Tibial artery (tissue), 4 donors: Measurements from ENCODE around the gene DNER.

ENCODE experiments used
- DNase-seq, 2 donors: peaks; one replicate each; pipeline ENCODE4 v3.0.0-alpha.2; 2019
- H3K27ac ChIP-seq, 2 donors: fragments of 200-600 bp; sonication (generic) in 1 of 2; 1 replicate in 1 of 2; 2 replicates in 1 of 2; pipeline ENCODE4 v1.5.1; 2018 to 2019; ENCODE audit warnings: mild to moderate bottlenecking in 1 of 2
- H3K27me3 ChIP-seq, 2 donors: fragments of 200-600 bp; sonication (generic) in 1 of 2; one replicate each; pipeline versions ENCODE4 v1.5.1 to v1.6.0; 2016 to 2019
- H3K36me3 ChIP-seq, 3 donors: fragments of 200-600 bp; sonication (generic) in 2 of 3; one replicate each; pipeline ENCODE4 v1.5.1; 2016 to 2019; ENCODE audit warnings: mild to moderate bottlenecking in 2 of 3
- H3K4me1 ChIP-seq, 4 donors: fragments of 200-600 bp; sonication (generic) in 2 of 4; 1 replicate in 3 of 4; 2 replicates in 1 of 4; pipeline ENCODE4 v1.5.1; 2016 to 2019
- H3K4me3 ChIP-seq, 2 donors: fragments of 200-600 bp; sonication (generic) in 1 of 2; 1 replicate in 1 of 2; 2 replicates in 1 of 2; pipeline ENCODE4 v1.5.1; 2018 to 2019; ENCODE audit warnings: mild to moderate bottlenecking in 2 of 2
- H3K9me3 ChIP-seq, 3 donors: fragments of 200-600 bp; sonication (generic) in 1 of 3; one replicate each; pipeline ENCODE4 v1.5.1; 2016 to 2019
- intact Hi-C: fragments of 100-400 bp; cut with DNase I; formaldehyde crosslinking; loops from one replicate; pipeline ENCODE4 v1.15.0; 2023; ENCODE audit warnings: low total_unique reads
- TF ChIP-seq, protein P1 (sequence below), 2 experiments: fragments of 200-600 bp in 1 of 2; fragments of 450-650 bp in 1 of 2; IDR thresholded peaks; one replicate each; pipeline ENCODE4 v1.5.1; 2017 to 2019; ENCODE audit warnings: antibody characterized with exemption in 2 of 2, mild to moderate bottlenecking in 1 of 2, moderate library complexity in 1 of 2

DNER gene

DNA sequence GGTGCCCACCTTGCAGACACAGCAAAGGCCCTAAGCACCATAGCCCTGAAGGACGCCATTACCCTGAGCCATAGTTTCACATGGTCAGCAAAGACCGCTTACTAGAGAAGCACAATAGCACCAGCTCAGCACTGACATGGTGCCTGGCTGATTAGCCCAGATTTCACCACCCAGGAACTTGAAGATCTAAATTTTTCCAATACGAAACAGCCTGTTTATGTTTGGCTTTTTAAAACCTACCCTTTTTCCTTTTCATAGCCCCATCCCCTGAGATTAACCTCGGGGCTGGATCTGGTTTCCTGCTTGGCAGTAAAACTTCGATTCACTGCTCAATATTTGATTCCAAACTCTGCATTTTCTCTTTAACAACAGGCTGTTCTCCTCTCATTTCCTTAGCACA lies 284.8 kb downstream of the DNER start:
- Histone ChIP-seq H3K4me3 (no peak overlapping the region), H3K9me3 (no peaks in the 10 kb centered on the region), H3K27me3 (no peaks in the 10 kb centered on the region), H3K36me3 (no peaks in the 10 kb centered on the region), H3K27ac (peak overlapping the region; percentile 3 to 13), H3K4me1 (no peaks in the 10 kb centered on the region)
- intact Hi-C loops, result loop anchor here (5.0 kb wide), 1 partner anchor 158 kb away; no protein-coding TSS in a partner anchor
- TF ChIP-seq, protein P1, sequence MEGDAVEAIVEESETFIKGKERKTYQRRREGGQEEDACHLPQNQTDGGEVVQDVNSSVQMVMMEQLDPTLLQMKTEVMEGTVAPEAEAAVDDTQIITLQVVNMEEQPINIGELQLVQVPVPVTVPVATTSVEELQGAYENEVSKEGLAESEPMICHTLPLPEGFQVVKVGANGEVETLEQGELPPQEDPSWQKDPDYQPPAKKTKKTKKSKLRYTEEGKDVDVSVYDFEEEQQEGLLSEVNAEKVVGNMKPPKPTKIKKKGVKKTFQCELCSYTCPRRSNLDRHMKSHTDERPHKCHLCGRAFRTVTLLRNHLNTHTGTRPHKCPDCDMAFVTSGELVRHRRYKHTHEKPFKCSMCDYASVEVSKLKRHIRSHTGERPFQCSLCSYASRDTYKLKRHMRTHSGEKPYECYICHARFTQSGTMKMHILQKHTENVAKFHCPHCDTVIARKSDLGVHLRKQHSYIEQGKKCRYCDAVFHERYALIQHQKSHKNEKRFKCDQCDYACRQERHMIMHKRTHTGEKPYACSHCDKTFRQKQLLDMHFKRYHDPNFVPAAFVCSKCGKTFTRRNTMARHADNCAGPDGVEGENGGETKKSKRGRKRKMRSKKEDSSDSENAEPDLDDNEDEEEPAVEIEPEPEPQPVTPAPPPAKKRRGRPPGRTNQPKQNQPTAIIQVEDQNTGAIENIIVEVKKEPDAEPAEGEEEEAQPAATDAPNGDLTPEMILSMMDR (IDR thresholded peaks at IDR 0.05), result no peak
- DNase-seq, result no peak

DNA sequence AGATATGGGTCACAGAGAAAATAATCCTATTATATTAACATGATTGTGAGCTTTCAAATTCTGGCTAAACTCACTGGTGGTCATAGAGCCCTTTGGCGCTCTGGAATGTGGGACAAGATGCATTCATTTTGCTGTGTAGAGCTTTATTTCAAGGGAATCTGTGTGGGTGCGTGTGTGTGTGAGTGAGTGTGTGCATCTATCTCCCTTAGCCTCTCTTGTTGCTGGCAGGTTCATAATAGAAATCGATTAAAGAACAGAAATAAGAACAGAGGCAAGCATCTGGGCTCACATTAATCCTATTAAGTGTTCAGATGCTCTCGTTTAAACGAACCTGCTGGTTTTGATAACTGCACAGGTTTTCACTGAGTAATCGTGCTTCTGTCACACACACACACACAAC lies 287.9 kb downstream of the DNER start:
- DNase-seq, result no peak
- intact Hi-C loops, result loop anchor here (5.0 kb wide), 1 partner anchor 161 kb away; no protein-coding TSS in a partner anchor
- Histone ChIP-seq H3K27me3 (no peaks in the 10 kb centered on the region), H3K36me3 (no peaks in the 10 kb centered on the region), H3K4me1 (no peaks in the 10 kb centered on the region), H3K27ac (no peak overlapping the region), H3K4me3 (no peak overlapping the region), H3K9me3 (no peaks in the 10 kb centered on the region)
- TF ChIP-seq, protein P1 (IDR thresholded peaks at IDR 0.05), result no peak

DNA sequence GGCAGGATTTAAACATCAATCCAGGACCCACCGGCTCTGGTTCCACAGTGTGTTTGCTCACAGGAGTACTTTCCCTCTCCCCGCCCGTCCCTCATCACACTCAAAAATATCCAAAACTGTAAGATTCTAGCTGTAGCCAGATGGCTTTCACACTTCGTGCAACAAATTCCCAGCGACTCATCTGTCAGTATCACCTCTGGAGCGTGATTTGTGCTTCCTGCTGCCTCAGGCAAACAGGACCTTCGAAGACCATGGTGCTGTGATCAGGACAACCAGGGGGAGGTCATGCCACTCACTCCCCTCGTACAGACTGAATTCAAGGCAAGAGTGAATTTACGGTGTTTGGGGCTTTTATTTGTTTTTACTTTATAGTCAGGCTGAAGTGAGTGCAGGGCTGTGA lies 288.8 kb downstream of the DNER start:
- H3K27ac ChIP-seq, result no peak overlapping the region
- TF ChIP-seq, protein P1 (IDR thresholded peaks at IDR 0.05), result no peak
- H3K27me3 ChIP-seq, result no peaks in the 10 kb centered on the region
- no peak overlapping the region for H3K4me3 ChIP-seq
- no peaks in the 10 kb centered on the region for H3K36me3 ChIP-seq
- DNase-seq, result no peak
- H3K9me3 ChIP-seq, result no peaks in the 10 kb centered on the region
- no peaks in the 10 kb centered on the region for H3K4me1 ChIP-seq
- intact Hi-C loops, result loop anchor here (5.0 kb wide), 1 partner anchor 162 kb away; no protein-coding TSS in a partner anchor

DNA sequence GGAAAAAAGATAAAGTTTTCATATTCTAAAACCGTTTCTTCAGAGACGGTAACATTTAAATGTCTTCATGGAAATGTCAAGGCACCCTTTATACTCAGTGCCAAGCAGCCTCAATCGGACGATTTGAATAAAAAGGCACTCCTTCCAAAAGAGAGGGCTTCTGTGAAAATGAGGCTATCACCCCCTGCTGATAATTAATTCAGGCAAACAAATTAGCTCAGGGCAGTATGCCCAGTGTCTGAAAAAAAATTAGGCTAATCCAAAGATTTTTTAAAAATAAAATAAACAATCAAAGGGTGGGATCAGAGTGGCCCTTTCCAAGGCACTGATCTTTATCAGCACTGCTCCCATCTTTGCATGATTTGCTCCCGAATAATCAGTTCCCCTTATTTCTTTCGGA lies 292.3 kb downstream of the DNER start:
- no peaks in the 10 kb centered on the region for H3K27me3 ChIP-seq
- H3K9me3 ChIP-seq, result no peaks in the 10 kb centered on the region
- peaks cover 0 to 28% (median 3%) of the 10 kb centered on the region in 4 donors for H3K4me1 ChIP-seq
- intact Hi-C loops, result no loop called here
- H3K36me3 ChIP-seq, result no peaks in the 10 kb centered on the region
- H3K27ac ChIP-seq, result no peak overlapping the region
- DNase-seq, result no peak
- H3K4me3 ChIP-seq, result no peak overlapping the region
- TF ChIP-seq, protein P1 (IDR thresholded peaks at IDR 0.05), result no peak

DNA sequence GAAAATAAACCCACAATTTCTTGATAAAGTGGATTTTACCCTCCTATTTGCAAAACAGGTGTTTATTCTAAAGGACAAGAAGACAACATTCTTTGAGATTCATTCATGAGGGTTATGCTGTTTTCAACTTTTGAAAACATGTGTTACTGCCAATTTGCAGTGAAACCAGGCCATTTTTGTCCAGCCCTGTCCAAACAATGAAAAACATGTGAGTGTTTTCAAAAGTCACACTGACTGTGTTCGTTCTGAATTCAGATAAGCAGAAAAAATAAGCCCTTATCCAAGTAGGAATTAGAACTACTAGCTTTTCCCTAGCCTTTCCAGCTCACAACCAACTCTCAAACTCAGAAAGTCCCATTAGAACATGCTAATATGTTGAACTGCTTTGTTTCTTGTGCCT lies 295.2 kb downstream of the DNER start:
- TF ChIP-seq, protein P1 (IDR thresholded peaks at IDR 0.05), result no peak
- intact Hi-C loops, result no loop called here
- no peaks in the 10 kb centered on the region for H3K9me3 ChIP-seq
- no peaks in the 10 kb centered on the region for H3K36me3 ChIP-seq
- H3K27ac ChIP-seq, result peak overlapping the region; percentile 64 to 71
- no peak for DNase-seq
- no peaks in the 10 kb centered on the region for H3K27me3 ChIP-seq
- peaks cover 0 to 39% (median 6%) of the 10 kb centered on the region in 4 donors for H3K4me1 ChIP-seq
- no peak overlapping the region for H3K4me3 ChIP-seq

DNA sequence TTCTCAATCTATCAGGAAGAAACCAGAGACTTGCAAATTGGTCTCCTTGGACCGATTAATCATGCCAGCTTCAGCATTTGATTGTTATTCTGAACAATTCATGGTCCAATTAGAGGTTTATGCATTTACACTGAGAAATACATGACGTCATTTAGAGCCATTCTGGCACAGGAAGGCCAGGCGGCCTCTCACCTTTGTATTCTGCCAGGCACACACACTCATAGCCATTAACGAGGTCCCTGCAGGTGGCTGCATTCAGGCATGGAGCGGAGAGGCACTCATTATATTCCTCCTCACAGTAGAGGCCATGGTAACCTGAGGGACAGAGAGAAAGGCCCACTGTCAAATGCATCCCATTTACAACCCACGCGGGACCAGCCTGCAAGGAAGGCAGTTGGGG lies 296.4 kb downstream of the DNER start:
- no peaks in the 10 kb centered on the region for H3K27me3 ChIP-seq
- no peaks in the 10 kb centered on the region for H3K9me3 ChIP-seq
- no peak overlapping the region for H3K4me3 ChIP-seq
- no peaks in the 10 kb centered on the region for H3K36me3 ChIP-seq
- intact Hi-C loops, result no loop called here
- peaks cover 0 to 39% (median 6%) of the 10 kb centered on the region in 4 donors for H3K4me1 ChIP-seq
- H3K27ac ChIP-seq, result peak overlapping the region; percentile 64 to 71
- no peak for DNase-seq
- TF ChIP-seq, protein P1 (IDR thresholded peaks at IDR 0.05), result no peak
